K562 (cell line): ENCODE data around the gene SCMH1. TPM values are rescaled to one million over a fixed set of nuclear protein-coding genes. Genes with fewer than 3 reads are reported as not detected.

ENCODE experiments used
- CBFA2T2 ChIP-seq: fragments of 450-650 bp; conservative IDR thresholded peaks from 2 replicates; pipeline ENCODE4 v1.6.1; 2017; ENCODE audit warnings: mild to moderate bottlenecking
- CREB1 ChIP-seq, 2 experiments: sonication (generic) in 1 of 2; formaldehyde crosslinking in 1 of 2; IDR thresholded peaks; 2 replicates each; pipeline versions ENCODE4 v1.6.1 to v1.8.0; 2012 to 2022; ENCODE audit warnings: inconsistent platforms in 1 of 2, mild to moderate bottlenecking in 1 of 2, missing genetic modification reagents in 1 of 2, moderate library complexity in 1 of 2
- HIVEP1 ChIP-seq: fragments of 250-450 bp; sonication (Bioruptor Pico); IDR thresholded peaks from 2 replicates; pipeline ENCODE4 v1.4.0; 2020; ENCODE audit warnings: mild to moderate bottlenecking
- ILK ChIP-seq: fragments of 450-650 bp; IDR thresholded peaks from 2 replicates; pipeline ENCODE4 v1.6.1; 2016; ENCODE audit warnings: missing genetic modification characterization, low read depth, mild to moderate bottlenecking, missing compliant biosample characterization, moderate library complexity, borderline replicate concordance
- KDM1A ChIP-seq, 2 experiments: fragments of 450-650 bp; IDR thresholded peaks; 2 replicates each; pipeline ENCODE4 v1.6.1; 2016; ENCODE audit warnings: mild to moderate bottlenecking in 2 of 2
- MXI1 ChIP-seq: IDR thresholded peaks from 2 replicates; pipeline ENCODE4 v1.6.1; 2011; ENCODE audit warnings: low read depth, mild to moderate bottlenecking, improper control_type of control experiment, low read length
- NR1H2 ChIP-seq: sonication (generic); formaldehyde crosslinking; IDR thresholded peaks from 2 replicates; pipeline ENCODE4 v1.4.0; 2020; ENCODE audit warnings: mild to moderate bottlenecking, missing genetic modification reagents
- PYGO2 ChIP-seq: fragments of 450-650 bp; IDR thresholded peaks from 2 replicates; pipeline ENCODE4 v1.6.1; 2016; ENCODE audit warnings: mild to moderate bottlenecking, missing genetic modification characterization, moderate library complexity, missing compliant biosample characterization
- SRSF3 ChIP-seq: fragments of 200-400 bp; formaldehyde crosslinking; IDR thresholded peaks from 2 replicates; pipeline ENCODE4 v1.6.1; 2016; ENCODE audit warnings: mild to moderate bottlenecking, low read length, moderate library complexity; ENCODE audit not compliant: insufficient read depth
- SUPT5H ChIP-seq: fragments of 450-650 bp; IDR thresholded peaks from 2 replicates; pipeline ENCODE4 v1.6.1; 2016
- TAF1 ChIP-seq: IDR thresholded peaks from 2 replicates; pipeline ENCODE4 v1.6.1; 2011; ENCODE audit warnings: mild to moderate bottlenecking, low read length, moderate library complexity; ENCODE audit not compliant: insufficient read depth, control insufficient read depth, severe bottlenecking; ENCODE audit errors: extremely low read depth
- TEAD2 ChIP-seq: fragments of 450-650 bp; IDR thresholded peaks from 2 replicates; pipeline ENCODE4 v1.6.1; 2016; ENCODE audit warnings: missing genetic modification characterization, control low read depth, missing compliant biosample characterization
- U2AF1 ChIP-seq: fragments of 200-400 bp; formaldehyde crosslinking; optimal IDR thresholded peaks from 2 replicates; pipeline ENCODE3; 2017; ENCODE audit warnings: mild to moderate bottlenecking, low read depth, low read length, moderate library complexity
- WHSC1 ChIP-seq: IDR thresholded peaks from one replicate; pipeline ENCODE4 v1.6.1; 2012; ENCODE audit warnings: low read length, control low read depth, inconsistent platforms
- XRCC4 ChIP-seq: IDR thresholded peaks from one replicate; pipeline ENCODE4 v1.6.1; 2011; ENCODE audit not compliant: insufficient read depth, insufficient read length; ENCODE audit errors: extremely low read depth
- ZNF165 ChIP-seq: fragments of 250-450 bp; sonication (Bioruptor Pico); IDR thresholded peaks from 2 replicates; pipeline ENCODE4 v1.4.0; 2020; ENCODE audit warnings: borderline replicate concordance
- ZSCAN32 ChIP-seq: fragments of 450-650 bp; formaldehyde crosslinking; IDR thresholded peaks from 2 replicates; pipeline ENCODE4 v1.4.0; 2020; ENCODE audit warnings: mild to moderate bottlenecking, moderate library complexity
- polyA plus RNA-seq, 8 experiments: library from polyadenylated mRNA; depleted of rRNA in 4 of 8; stranded (reverse) in 5 of 8; unstranded in 3 of 8; fragments of >200 nt; fragmentation: Nextera tagmentation in 2 of 8; fragmentation: Illumina TruSeq in 1 of 8; extraction: Ambion mirVana in 2 of 8; extraction: Trizol in 1 of 8; gene quantifications; 2 replicates each; pipeline versions ENCODE4 v1.2.1 to v1.2.3, GENCODE V29; 2011 to 2014; ENCODE audit warnings: inconsistent platforms in 1 of 8, missing spikeins in 1 of 8
- total RNA-seq, 7 experiments: library from RNA; depleted of rRNA in 6 of 7; stranded (reverse); fragments of >200 nt in 6 of 7; fragmentation: Illumina TruSeq in 2 of 7; extraction: Trizol in 2 of 7; gene quantifications; 2 replicates each; pipeline versions ENCODE4 v1.2.1 to v1.2.3, GENCODE V29; 2011 to 2021; ENCODE audit warnings: low replicate concordance in 1 of 7
- TF ChIP-seq, protein P1 (sequence below): conservative IDR thresholded peaks from 2 replicates; pipeline ENCODE4 v1.6.1; 2011; ENCODE audit warnings: low read depth, mild to moderate bottlenecking, low read length; ENCODE audit not compliant: control insufficient read depth
- TF ChIP-seq, protein P2 (sequence below): fragments of 250-450 bp; sonication (Bioruptor Pico); IDR thresholded peaks from 2 replicates; pipeline ENCODE4 v1.4.0; 2020
- TF ChIP-seq, protein P3 (sequence below): fragments of 450-650 bp; formaldehyde crosslinking; IDR thresholded peaks from 2 replicates; pipeline ENCODE4 v1.4.0; 2020; ENCODE audit warnings: mild to moderate bottlenecking, mixed read lengths

Gene SCMH1
- total and polyA plus RNA-seq, 9 of the 15 experiments (the other 6 are each of a cell fraction or from before 2014, with no cell fraction given) = 8.5 to 37.0 (median 26.8) TPM

DNA sequence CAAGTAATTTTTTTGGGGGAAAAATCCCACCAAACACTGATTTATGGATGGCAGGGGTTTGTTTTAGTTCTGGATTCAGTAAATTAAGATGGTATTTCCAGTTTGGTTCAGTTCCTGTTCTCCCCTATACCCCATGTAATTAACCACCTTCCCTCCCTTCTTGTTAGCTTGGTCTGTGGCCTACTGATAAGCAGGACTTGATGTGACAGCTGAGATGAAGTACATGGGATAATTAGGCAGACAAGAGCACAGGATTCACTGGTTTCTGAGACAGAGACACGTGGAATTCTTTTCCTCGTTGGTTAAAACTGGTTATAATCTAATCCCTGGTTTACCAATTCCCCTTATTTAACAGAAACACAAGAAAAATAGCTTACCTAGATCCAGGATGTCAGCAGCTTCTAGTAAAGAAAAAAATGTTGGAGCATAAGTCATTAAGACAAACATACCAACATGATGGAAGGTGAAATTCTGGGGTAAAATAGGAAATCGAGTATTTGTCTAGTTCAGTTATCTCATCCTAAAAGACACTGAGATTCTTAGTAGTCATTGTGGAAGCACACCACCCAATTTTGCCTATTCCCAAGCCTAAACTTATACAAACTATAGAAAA is 81.5 kb downstream of the SCMH1 start (continued):
- TF ChIP-seq, protein P1, sequence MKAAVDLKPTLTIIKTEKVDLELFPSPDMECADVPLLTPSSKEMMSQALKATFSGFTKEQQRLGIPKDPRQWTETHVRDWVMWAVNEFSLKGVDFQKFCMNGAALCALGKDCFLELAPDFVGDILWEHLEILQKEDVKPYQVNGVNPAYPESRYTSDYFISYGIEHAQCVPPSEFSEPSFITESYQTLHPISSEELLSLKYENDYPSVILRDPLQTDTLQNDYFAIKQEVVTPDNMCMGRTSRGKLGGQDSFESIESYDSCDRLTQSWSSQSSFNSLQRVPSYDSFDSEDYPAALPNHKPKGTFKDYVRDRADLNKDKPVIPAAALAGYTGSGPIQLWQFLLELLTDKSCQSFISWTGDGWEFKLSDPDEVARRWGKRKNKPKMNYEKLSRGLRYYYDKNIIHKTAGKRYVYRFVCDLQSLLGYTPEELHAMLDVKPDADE = no peak
- TF ChIP-seq HIVEP1 (CRISPR knock-in tag) = no peak
- TF ChIP-seq, protein P2, sequence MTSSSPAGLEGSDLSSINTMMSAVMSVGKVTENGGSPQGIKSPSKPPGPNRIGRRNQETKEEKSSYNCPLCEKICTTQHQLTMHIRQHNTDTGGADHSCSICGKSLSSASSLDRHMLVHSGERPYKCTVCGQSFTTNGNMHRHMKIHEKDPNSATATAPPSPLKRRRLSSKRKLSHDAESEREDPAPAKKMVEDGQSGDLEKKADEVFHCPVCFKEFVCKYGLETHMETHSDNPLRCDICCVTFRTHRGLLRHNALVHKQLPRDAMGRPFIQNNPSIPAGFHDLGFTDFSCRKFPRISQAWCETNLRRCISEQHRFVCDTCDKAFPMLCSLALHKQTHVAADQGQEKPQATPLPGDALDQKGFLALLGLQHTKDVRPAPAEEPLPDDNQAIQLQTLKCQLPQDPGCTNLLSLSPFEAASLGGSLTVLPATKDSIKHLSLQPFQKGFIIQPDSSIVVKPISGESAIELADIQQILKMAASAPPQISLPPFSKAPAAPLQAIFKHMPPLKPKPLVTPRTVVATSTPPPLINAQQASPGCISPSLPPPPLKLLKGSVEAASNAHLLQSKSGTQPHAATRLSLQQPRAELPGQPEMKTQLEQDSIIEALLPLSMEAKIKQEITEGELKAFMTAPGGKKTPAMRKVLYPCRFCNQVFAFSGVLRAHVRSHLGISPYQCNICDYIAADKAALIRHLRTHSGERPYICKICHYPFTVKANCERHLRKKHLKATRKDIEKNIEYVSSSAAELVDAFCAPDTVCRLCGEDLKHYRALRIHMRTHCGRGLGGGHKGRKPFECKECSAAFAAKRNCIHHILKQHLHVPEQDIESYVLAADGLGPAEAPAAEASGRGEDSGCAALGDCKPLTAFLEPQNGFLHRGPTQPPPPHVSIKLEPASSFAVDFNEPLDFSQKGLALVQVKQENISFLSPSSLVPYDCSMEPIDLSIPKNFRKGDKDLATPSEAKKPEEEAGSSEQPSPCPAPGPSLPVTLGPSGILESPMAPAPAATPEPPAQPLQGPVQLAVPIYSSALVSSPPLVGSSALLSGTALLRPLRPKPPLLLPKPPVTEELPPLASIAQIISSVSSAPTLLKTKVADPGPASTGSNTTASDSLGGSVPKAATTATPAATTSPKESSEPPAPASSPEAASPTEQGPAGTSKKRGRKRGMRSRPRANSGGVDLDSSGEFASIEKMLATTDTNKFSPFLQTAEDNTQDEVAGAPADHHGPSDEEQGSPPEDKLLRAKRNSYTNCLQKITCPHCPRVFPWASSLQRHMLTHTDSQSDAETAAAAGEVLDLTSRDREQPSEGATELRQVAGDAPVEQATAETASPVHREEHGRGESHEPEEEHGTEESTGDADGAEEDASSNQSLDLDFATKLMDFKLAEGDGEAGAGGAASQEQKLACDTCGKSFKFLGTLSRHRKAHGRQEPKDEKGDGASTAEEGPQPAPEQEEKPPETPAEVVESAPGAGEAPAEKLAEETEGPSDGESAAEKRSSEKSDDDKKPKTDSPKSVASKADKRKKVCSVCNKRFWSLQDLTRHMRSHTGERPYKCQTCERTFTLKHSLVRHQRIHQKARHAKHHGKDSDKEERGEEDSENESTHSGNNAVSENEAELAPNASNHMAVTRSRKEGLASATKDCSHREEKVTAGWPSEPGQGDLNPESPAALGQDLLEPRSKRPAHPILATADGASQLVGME = no peak
- TF ChIP-seq SUPT5H = no peak
- TF ChIP-seq MXI1 = peak; percentile 66; the same call in 1 of the 2 replicates
- TF ChIP-seq U2AF1 = no peak
- no peak for TF ChIP-seq SRSF3
- no peak for TF ChIP-seq ZNF165 (CRISPR knock-in tag)
- TF ChIP-seq CREB1 (IDR thresholded peaks at IDR 0.05) = 0 out of 2 replicates have a peak, but pooled peaks have one; percentile 12
- no peak for TF ChIP-seq CREB1 (CRISPR knock-in tag; IDR thresholded peaks at IDR 0.05)
- TF ChIP-seq KDM1A (IDR thresholded peaks at IDR 0.05) = peak; percentile 98
- TF ChIP-seq ILK = no peak
- TF ChIP-seq WHSC1 = no peak
- peak; percentile 77 for TF ChIP-seq PYGO2 (tag)
- no peak for TF ChIP-seq NR1H2 (CRISPR knock-in tag)
- peak; percentile 92 for TF ChIP-seq CBFA2T2
- no peak for TF ChIP-seq ZSCAN32 (CRISPR knock-in tag)
- TF ChIP-seq XRCC4 = no peak
- TF ChIP-seq TAF1 = no peak
- TF ChIP-seq TEAD2 (tag) = no peak
- TF ChIP-seq, protein P3, sequence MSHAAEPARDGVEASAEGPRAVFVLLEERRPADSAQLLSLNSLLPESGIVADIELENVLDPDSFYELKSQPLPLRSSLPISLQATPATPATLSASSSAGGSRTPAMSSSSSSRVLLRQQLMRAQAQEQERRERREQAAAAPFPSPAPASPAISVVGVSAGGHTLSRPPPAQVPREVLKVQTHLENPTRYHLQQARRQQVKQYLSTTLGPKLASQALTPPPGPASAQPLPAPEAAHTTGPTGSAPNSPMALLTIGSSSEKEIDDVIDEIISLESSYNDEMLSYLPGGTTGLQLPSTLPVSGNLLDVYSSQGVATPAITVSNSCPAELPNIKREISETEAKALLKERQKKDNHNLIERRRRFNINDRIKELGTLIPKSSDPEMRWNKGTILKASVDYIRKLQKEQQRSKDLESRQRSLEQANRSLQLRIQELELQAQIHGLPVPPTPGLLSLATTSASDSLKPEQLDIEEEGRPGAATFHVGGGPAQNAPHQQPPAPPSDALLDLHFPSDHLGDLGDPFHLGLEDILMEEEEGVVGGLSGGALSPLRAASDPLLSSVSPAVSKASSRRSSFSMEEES (CRISPR knock-in tag) = no peak
